CD14-positive monocyte (primary cell): Measurements from ENCODE around the gene SETD3. TPM values are rescaled to one million over a fixed set of nuclear protein-coding genes. Genes with fewer than 3 reads are reported as not detected.

Experiments
- DNase-seq, 3 donors: peaks; one replicate each; pipeline ENCODE4 v3.0.0-alpha.2; 2011 to 2022
- H2AFZ ChIP-seq: 2 replicates; pipeline ENCODE4 v1.6.0; 2012; ENCODE audit warnings: mild to moderate bottlenecking, low read depth, low read length, inconsistent platforms; ENCODE audit not compliant: insufficient read depth, poor library complexity, severe bottlenecking
- H3K27ac ChIP-seq, 2 donors: 1 replicate in 1 of 2; 2 replicates in 1 of 2; pipeline ENCODE4 v1.5.1; 2012 to 2013; ENCODE audit warnings: low read length in 2 of 2, control low read depth in 1 of 2, inconsistent platforms in 1 of 2, low read depth in 1 of 2, mild to moderate bottlenecking in 1 of 2
- H3K27me3 ChIP-seq, 2 donors: one replicate each; pipeline versions ENCODE4 v1.6.0 to v1.6.1; 2011 to 2013; ENCODE audit warnings: low read length in 2 of 2; ENCODE audit not compliant: control insufficient read depth in 2 of 2, insufficient read depth in 2 of 2
- H3K36me3 ChIP-seq, 2 donors: replicated peaks in 1 of 2; 1 replicate in 1 of 2; 2 replicates in 1 of 2; pipeline versions ENCODE4 v1.5.1 to v1.6.1; 2012 to 2013; ENCODE audit warnings: low read length in 2 of 2, control low read depth in 1 of 2, inconsistent platforms in 1 of 2, mild to moderate bottlenecking in 1 of 2; ENCODE audit not compliant: insufficient read depth in 2 of 2, control insufficient read depth in 1 of 2
- H3K4me1 ChIP-seq, 2 donors: 1 replicate in 1 of 2; 2 replicates in 1 of 2; pipeline versions ENCODE4 v1.5.1 to v1.6.1; 2012 to 2013; ENCODE audit warnings: low read length in 2 of 2, control low read depth in 1 of 2, inconsistent platforms in 1 of 2, mild to moderate bottlenecking in 1 of 2, moderate library complexity in 1 of 2; ENCODE audit not compliant: insufficient read depth in 2 of 2, control insufficient read depth in 1 of 2
- H3K4me2 ChIP-seq: replicated peaks from 2 replicates; pipeline ENCODE3; 2012; ENCODE audit warnings: low read length, moderate library complexity, mild to moderate bottlenecking; ENCODE audit not compliant: poor library complexity, severe bottlenecking; ENCODE audit errors: extremely low read depth
- H3K4me3 ChIP-seq, 3 experiments: fragments of 200-600 bp in 1 of 3; sonication (generic) in 1 of 3; replicated peaks in 1 of 3; 1 replicate in 2 of 3; 2 replicates in 1 of 3; pipeline ENCODE4 v1.5.1; 2011 to 2013; ENCODE audit warnings: low read length in 3 of 3, mild to moderate bottlenecking in 3 of 3, control low read depth in 2 of 3, low read depth in 2 of 3, inconsistent platforms in 1 of 3, moderate library complexity in 1 of 3
- H3K79me2 ChIP-seq: 2 replicates; pipeline ENCODE4 v1.6.0; 2012; ENCODE audit warnings: mild to moderate bottlenecking, control low read depth, inconsistent platforms, low read length, moderate library complexity; ENCODE audit not compliant: insufficient read depth
- H3K9ac ChIP-seq: 2 replicates; pipeline ENCODE4 v1.6.0; 2017; ENCODE audit warnings: low read length, mild to moderate bottlenecking; ENCODE audit not compliant: insufficient read depth, poor library complexity, severe bottlenecking
- H3K9me3 ChIP-seq, 2 donors: replicated peaks in 1 of 2; 1 replicate in 1 of 2; 2 replicates in 1 of 2; pipeline versions ENCODE4 v1.5.1 to v1.6.1; 2012 to 2013; ENCODE audit warnings: low read length in 2 of 2, control low read depth in 1 of 2; ENCODE audit not compliant: control insufficient read depth in 1 of 2, insufficient read depth in 1 of 2
- H4K20me1 ChIP-seq: 2 replicates; pipeline ENCODE4 v1.6.0; 2012; ENCODE audit warnings: mild to moderate bottlenecking, low read length, control low read depth, moderate library complexity; ENCODE audit not compliant: insufficient read depth
- H3K27ac Mint-ChIP-seq, 7 donors: one replicate each; pipeline ENCODE4 v1.8.0; 2020; ENCODE audit warnings: mild to moderate bottlenecking in 7 of 7, mixed read lengths in 7 of 7, moderate library complexity in 6 of 7, inconsistent platforms in 2 of 7
- H3K27me3 Mint-ChIP-seq, 3 donors: one replicate each; pipeline ENCODE4 v1.8.0; 2021 to 2022; ENCODE audit warnings: low read depth in 3 of 3, mild to moderate bottlenecking in 3 of 3, mixed read lengths in 3 of 3, moderate library complexity in 3 of 3, inconsistent platforms in 1 of 3
- H3K36me3 Mint-ChIP-seq, 2 donors: one replicate each; pipeline ENCODE4 v1.8.0; 2020; ENCODE audit warnings: mixed read lengths in 2 of 2, inconsistent platforms in 1 of 2, mild to moderate bottlenecking in 1 of 2
- H3K4me1 Mint-ChIP-seq: one replicate; pipeline ENCODE4 v1.8.0; 2020; ENCODE audit warnings: mild to moderate bottlenecking, mixed read lengths
- H3K4me3 Mint-ChIP-seq, 2 donors: one replicate each; pipeline ENCODE4 v1.8.0; 2020; ENCODE audit warnings: mild to moderate bottlenecking in 2 of 2, mixed read lengths in 2 of 2, moderate library complexity in 1 of 2
- H3K9me3 Mint-ChIP-seq, 7 donors: one replicate each; pipeline ENCODE4 v1.8.0; 2020 to 2022; ENCODE audit warnings: mixed read lengths in 7 of 7, mild to moderate bottlenecking in 6 of 7, moderate library complexity in 6 of 7, inconsistent platforms in 2 of 7
- WGBS: methylation state at CpG from one replicate; pipeline ENCODE4 v1.1.5; 2013; ENCODE audit warnings: missing lambda C conversion rate; ENCODE audit not compliant: insufficient coverage; 5-methylcytosine and 5-hydroxymethylcytosine counted together
- intact Hi-C, 2 donors: fragments of 100-400 bp; cut with micrococcal nuclease; formaldehyde crosslinking; loops; one replicate each; pipeline versions ENCODE4 v1.15.0 to v1.15.1; 2023
- polyA plus RNA-seq, 3 donors: library from polyadenylated mRNA; depleted of rRNA in 1 of 3; unstranded in 2 of 3; stranded (reverse) in 1 of 3; fragments of 300-500 nt in 2 of 3; fragments of >200 nt in 1 of 3; fragmentation: Illumina TruSeq in 2 of 3; gene quantifications; 1 replicate in 2 of 3; 2 replicates in 1 of 3; pipeline ENCODE4 v1.2.3, GENCODE V29; 2012 to 2021
- TF ChIP-seq, protein P1 (sequence below): fragments of 200-600 bp; IDR thresholded peaks from one replicate; pipeline ENCODE4 v1.8.0; 2022; ENCODE audit warnings: antibody characterized with exemption, mild to moderate bottlenecking

SETD3 gene
- polyA plus RNA-seq, 3 donors = 22.9 to 39.5 (median 38.7) TPM

DNA sequence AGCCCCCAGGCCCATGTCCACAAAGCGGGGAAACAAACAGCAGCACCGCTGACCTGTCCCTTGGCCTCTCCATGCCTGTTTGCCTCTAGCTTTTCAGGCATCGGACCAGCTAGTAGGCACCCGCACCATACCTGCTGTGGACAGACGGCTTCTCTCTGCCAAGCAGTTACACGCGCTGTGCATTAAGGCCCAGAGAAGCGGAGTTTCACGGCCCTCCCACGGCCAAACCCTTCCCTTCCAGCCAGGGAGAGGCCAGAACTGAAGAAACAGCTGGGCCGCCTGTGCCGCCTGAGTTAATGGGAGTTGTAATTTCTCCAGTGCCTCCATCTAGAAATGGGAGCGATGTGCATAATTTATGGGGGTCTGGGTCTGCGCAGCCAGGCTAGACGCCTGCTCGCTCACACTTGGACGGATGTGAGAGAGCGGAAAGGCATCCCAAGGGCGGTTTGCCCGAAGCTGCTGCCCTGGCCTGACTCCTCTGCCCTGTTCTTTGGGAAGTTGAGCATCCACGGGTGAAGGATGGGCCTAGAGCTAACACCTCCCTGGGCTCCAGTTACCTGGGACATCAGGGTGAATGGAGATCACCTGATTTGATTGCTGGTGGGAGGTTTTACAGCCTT is 119.0 kb downstream of the SETD3 start:
- intact Hi-C loops = no loop called here
- no peaks in the 10 kb centered on the region for H4K20me1 ChIP-seq
- no peaks in the 10 kb centered on the region for H3K4me1 ChIP-seq
- H3K36me3 Mint-ChIP-seq = no peaks in the 10 kb centered on the region
- H3K4me3 Mint-ChIP-seq = no peak overlapping the region
- no peak overlapping the region for H3K4me2 ChIP-seq
- H3K36me3 ChIP-seq = no peaks in the 10 kb centered on the region
- no peaks in the 10 kb centered on the region for H3K4me1 Mint-ChIP-seq
- H3K27me3 Mint-ChIP-seq = peaks cover 2 to 6% (median 3%) of the 10 kb centered on the region in 3 donors
- H3K9ac ChIP-seq = no peak overlapping the region
- no peak overlapping the region for H2AFZ ChIP-seq
- H3K79me2 ChIP-seq = no peaks in the 10 kb centered on the region
- TF ChIP-seq, protein P1, sequence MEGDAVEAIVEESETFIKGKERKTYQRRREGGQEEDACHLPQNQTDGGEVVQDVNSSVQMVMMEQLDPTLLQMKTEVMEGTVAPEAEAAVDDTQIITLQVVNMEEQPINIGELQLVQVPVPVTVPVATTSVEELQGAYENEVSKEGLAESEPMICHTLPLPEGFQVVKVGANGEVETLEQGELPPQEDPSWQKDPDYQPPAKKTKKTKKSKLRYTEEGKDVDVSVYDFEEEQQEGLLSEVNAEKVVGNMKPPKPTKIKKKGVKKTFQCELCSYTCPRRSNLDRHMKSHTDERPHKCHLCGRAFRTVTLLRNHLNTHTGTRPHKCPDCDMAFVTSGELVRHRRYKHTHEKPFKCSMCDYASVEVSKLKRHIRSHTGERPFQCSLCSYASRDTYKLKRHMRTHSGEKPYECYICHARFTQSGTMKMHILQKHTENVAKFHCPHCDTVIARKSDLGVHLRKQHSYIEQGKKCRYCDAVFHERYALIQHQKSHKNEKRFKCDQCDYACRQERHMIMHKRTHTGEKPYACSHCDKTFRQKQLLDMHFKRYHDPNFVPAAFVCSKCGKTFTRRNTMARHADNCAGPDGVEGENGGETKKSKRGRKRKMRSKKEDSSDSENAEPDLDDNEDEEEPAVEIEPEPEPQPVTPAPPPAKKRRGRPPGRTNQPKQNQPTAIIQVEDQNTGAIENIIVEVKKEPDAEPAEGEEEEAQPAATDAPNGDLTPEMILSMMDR = no peak
- no peaks in the 10 kb centered on the region for H3K27me3 ChIP-seq
- DNase-seq = no peak
- no peak overlapping the region for H3K27ac ChIP-seq
- H3K9me3 ChIP-seq = no peaks in the 10 kb centered on the region
- H3K9me3 Mint-ChIP-seq = peaks cover 0 to 4% (median 0%) of the 10 kb centered on the region in 7 donors
- no peak overlapping the region for H3K4me3 ChIP-seq
- WGBS = 95% methylated on average over 19 of the region's 21 CpGs
- no peak overlapping the region for H3K27ac Mint-ChIP-seq

DNA sequence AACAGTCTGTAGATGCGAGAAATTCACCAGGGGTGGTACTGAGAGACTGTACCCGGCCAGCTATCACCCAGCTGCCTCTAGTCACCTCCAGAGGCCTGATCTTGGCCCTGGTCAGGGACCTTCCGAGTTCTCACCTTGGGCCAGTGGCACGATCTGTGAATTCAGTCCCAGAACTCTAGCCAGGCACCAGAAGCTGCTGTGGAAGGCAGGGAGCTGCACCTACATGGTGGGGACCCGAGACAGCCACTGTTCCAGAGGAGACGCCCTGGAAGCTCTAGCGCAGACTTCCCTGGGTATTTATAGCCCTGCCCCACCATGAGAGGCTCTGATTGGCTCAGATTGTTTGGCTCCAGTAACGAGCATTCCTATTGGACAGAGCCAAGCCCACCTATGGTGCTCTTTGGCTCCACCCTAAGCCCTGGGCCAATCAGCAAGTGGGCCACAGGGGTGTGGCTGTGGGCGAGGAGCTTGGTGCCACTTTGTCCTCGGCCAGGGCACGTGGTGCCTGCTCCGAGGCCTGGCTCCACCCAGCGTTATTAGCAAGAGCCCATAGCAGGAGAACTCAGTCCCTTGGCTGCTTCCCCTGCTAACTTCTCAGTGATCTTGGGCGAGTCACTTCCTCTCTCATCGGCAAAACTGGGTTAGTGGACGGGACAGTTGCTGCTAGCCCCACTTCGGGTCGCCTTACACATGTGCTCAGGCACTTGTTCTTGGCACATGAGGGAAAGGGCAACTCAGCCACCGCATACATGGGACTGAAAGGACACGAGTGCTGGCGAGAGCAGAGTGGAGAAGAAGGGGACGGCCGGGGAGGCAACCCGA is 119.7 kb downstream of the SETD3 start:
- Histone ChIP-seq H3K9ac (no peak overlapping the region), H3K27me3 (no peaks in the 10 kb centered on the region), H2AFZ (no peak overlapping the region), H3K4me2 (no peak overlapping the region), H3K27ac (no peak overlapping the region), H3K79me2 (no peaks in the 10 kb centered on the region), H3K9me3 (no peaks in the 10 kb centered on the region), H3K4me3 (no peak overlapping the region), H4K20me1 (no peaks in the 10 kb centered on the region), H3K36me3 (no peaks in the 10 kb centered on the region), H3K4me1 (no peaks in the 10 kb centered on the region)
- intact Hi-C loops = no loop called here
- H3K4me3 Mint-ChIP-seq = no peak overlapping the region
- peaks cover under 1 to 6% (median 2%) of the 10 kb centered on the region in 3 donors for H3K27me3 Mint-ChIP-seq
- peaks cover 0 to 3% (median 0%) of the 10 kb centered on the region in 7 donors for H3K9me3 Mint-ChIP-seq
- no peak overlapping the region for H3K27ac Mint-ChIP-seq
- no peak for DNase-seq
- no peaks in the 10 kb centered on the region for H3K36me3 Mint-ChIP-seq
- H3K4me1 Mint-ChIP-seq = no peaks in the 10 kb centered on the region
- TF ChIP-seq, protein P1 = no peak
- WGBS = 91% methylated on average over 23 of the region's 24 CpGs
